ENCODE results near the gene PAX8.

PAX8 gene

GRCh38 chr2:113246606-113247005 is 32.1 kb downstream of the PAX8 start:
- Histone ChIP-seq H3K27me3 (replicated peaks; ENCODE audit: control insufficient read depth, insufficient read depth, low read length) (no peaks in the 10 kb centered on the region), H3K36me3 (ENCODE audit: control insufficient read depth, insufficient read depth, low read length) (no peaks in the 10 kb centered on the region), H3K4me3 (replicated peaks; ENCODE audit: low read depth, low read length) (no peak overlapping the region)
- no peak for DNase-seq (ENCODE audit: extremely low read depth, insufficient read length)
- TF ChIP-seq CTCF (IDR thresholded peaks at IDR 0.05; ENCODE audit: insufficient read depth, low read length, poor library complexity, severe bottlenecking): no peak

- Histone ChIP-seq H3K27me3 (replicated peaks; ENCODE audit: control insufficient read depth, insufficient read depth, low read length) (no peaks in the 10 kb centered on the region; the same call in 1 of the 2 replicates), H3K4me3 (replicated peaks; ENCODE audit: low read depth, low read length) (no peak overlapping the region), H3K36me3 (ENCODE audit: control insufficient read depth, insufficient read depth, low read length) (no peaks in the 10 kb centered on the region)
- TF ChIP-seq CTCF (IDR thresholded peaks at IDR 0.05; ENCODE audit: insufficient read depth, low read length, poor library complexity, severe bottlenecking): no peak
- DNase-seq (ENCODE audit: extremely low read depth, insufficient read length): no peak
These were observed 33.4 kb downstream of the PAX8 start for GRCh38 chr2:113245276-113245711.

- Histone ChIP-seq H3K27me3 (replicated peaks; ENCODE audit: control insufficient read depth, insufficient read depth, low read length) (no peaks in the 10 kb centered on the region; the same call in 1 of the 2 replicates), H3K36me3 (ENCODE audit: control insufficient read depth, insufficient read depth, low read length) (no peaks in the 10 kb centered on the region), H3K4me3 (replicated peaks; ENCODE audit: low read depth, low read length) (no peak overlapping the region)
- no peak for DNase-seq (ENCODE audit: extremely low read depth, insufficient read length)
- TF ChIP-seq CTCF (IDR thresholded peaks at IDR 0.05; ENCODE audit: insufficient read depth, low read length, poor library complexity, severe bottlenecking): no peak
These were observed 36.4 kb downstream of the PAX8 start for GRCh38 chr2:113242327-113242726.

GRCh38 chr2:113240915-113241911 is 37.5 kb downstream of the PAX8 start:
- Histone ChIP-seq H3K36me3 (ENCODE audit: control insufficient read depth, insufficient read depth, low read length) (no peaks in the 10 kb centered on the region), H3K27me3 (replicated peaks; ENCODE audit: control insufficient read depth, insufficient read depth, low read length) (no peaks in the 10 kb centered on the region; the same call in 1 of the 2 replicates), H3K4me3 (replicated peaks; ENCODE audit: low read depth, low read length) (no peak overlapping the region)
- TF ChIP-seq CTCF (IDR thresholded peaks at IDR 0.05; ENCODE audit: insufficient read depth, low read length, poor library complexity, severe bottlenecking): no peak
- no peak for DNase-seq (ENCODE audit: extremely low read depth, insufficient read length)

GRCh38 chr2:113240150-113240914 is 38.4 kb downstream of the PAX8 start:
- Histone ChIP-seq H3K36me3 (ENCODE audit: control insufficient read depth, insufficient read depth, low read length) (no peaks in the 10 kb centered on the region), H3K4me3 (replicated peaks; ENCODE audit: low read depth, low read length) (no peak overlapping the region), H3K27me3 (replicated peaks; ENCODE audit: control insufficient read depth, insufficient read depth, low read length) (no peaks in the 10 kb centered on the region; the same call in 1 of the 2 replicates)
- no peak for TF ChIP-seq CTCF (IDR thresholded peaks at IDR 0.05; ENCODE audit: insufficient read depth, low read length, poor library complexity, severe bottlenecking)
- no peak for DNase-seq (ENCODE audit: extremely low read depth, insufficient read length)
